Neural progenitor cell (in vitro differentiated cells): ENCODE measurements around the gene MGST2. TPM values are rescaled to one million over a fixed set of nuclear protein-coding genes. Genes with fewer than 3 reads are reported as not detected.
A peak's percentile ranks its signal among the peaks of the same experiment; 100 is the strongest.

Source experiments
- DNase-seq: peaks from one replicate; pipeline ENCODE4 v3.0.0-alpha.2; 2016; ENCODE audit warnings: low spot score
- H2AFZ ChIP-seq: fragments of 200-600 bp; sonication (generic); replicated peaks from 2 replicates; pipeline ENCODE4 v1.6.1; 2016; ENCODE audit warnings: antibody characterized with exemption
- H3F3A ChIP-seq: fragments of 200-600 bp; sonication (generic); 2 replicates; pipeline ENCODE4 v1.6.1; 2016; ENCODE audit warnings: antibody characterized with exemption, low read depth
- H3K27ac ChIP-seq: fragments of 200-600 bp; sonication (generic); 2 replicates; pipeline ENCODE4 v1.5.1; 2016; ENCODE audit warnings: mild to moderate bottlenecking
- H3K27me3 ChIP-seq: fragments of 200-600 bp; sonication (generic); 2 replicates; pipeline ENCODE4 v1.6.1; 2016; ENCODE audit warnings: mild to moderate bottlenecking, moderate library complexity
- H3K36me3 ChIP-seq: fragments of 200-600 bp; sonication (generic); 2 replicates; pipeline ENCODE4 v1.5.1; 2016
- H3K4me1 ChIP-seq: fragments of 200-600 bp; sonication (generic); 2 replicates; pipeline ENCODE4 v1.6.1; 2016; ENCODE audit warnings: mixed run types
- H3K4me2 ChIP-seq: fragments of 200-600 bp; sonication (generic); 2 replicates; pipeline ENCODE4 v1.6.1; 2016
- H3K4me3 ChIP-seq: fragments of 200-600 bp; sonication (generic); 2 replicates; pipeline ENCODE4 v1.5.1; 2016
- H3K79me2 ChIP-seq: fragments of 200-600 bp; sonication (generic); 2 replicates; pipeline ENCODE4 v1.6.1; 2016; ENCODE audit warnings: low read depth
- H3K9ac ChIP-seq: fragments of 200-600 bp; sonication (generic); 2 replicates; pipeline ENCODE4 v1.6.1; 2016
- H3K9me3 ChIP-seq: fragments of 200-600 bp; sonication (generic); 2 replicates; pipeline ENCODE4 v1.5.1; 2016; ENCODE audit warnings: low read depth
- H4K20me1 ChIP-seq: fragments of 200-600 bp; sonication (generic); 2 replicates; pipeline ENCODE4 v1.6.1; 2016; ENCODE audit warnings: low read depth
- H3K27ac Mint-ChIP-seq: 3 replicates; pipeline ENCODE4 v1.8.0; 2021; ENCODE audit warnings: mixed read lengths
- H3K27me3 Mint-ChIP-seq: 2 replicates; pipeline ENCODE4 v1.8.0; 2022; ENCODE audit warnings: low read depth, mild to moderate bottlenecking, inconsistent platforms, moderate library complexity, mixed read lengths; ENCODE audit not compliant: insufficient read depth
- H3K36me3 Mint-ChIP-seq: 3 replicates; pipeline ENCODE4 v1.8.0; 2021; ENCODE audit warnings: mixed read lengths
- H3K4me1 Mint-ChIP-seq: 3 replicates; pipeline ENCODE4 v1.8.0; 2021; ENCODE audit warnings: mixed read lengths
- H3K4me3 Mint-ChIP-seq: 3 replicates; pipeline ENCODE4 v1.8.0; 2021; ENCODE audit warnings: mild to moderate bottlenecking, moderate library complexity, mixed read lengths
- H3K9me3 Mint-ChIP-seq: 3 replicates; pipeline ENCODE4 v1.8.0; 2020; ENCODE audit warnings: mixed read lengths
- EZH2 ChIP-seq: fragments of 200-600 bp; sonication (generic); IDR thresholded peaks from 2 replicates; pipeline ENCODE4 v1.6.1; 2017; ENCODE audit warnings: antibody characterized with exemption, mild to moderate bottlenecking, moderate library complexity
- EZH2phosphoT487 ChIP-seq: fragments of 200-600 bp; sonication (generic); IDR thresholded peaks from 2 replicates; pipeline ENCODE4 v1.6.1; 2017; ENCODE audit warnings: antibody characterized with exemption
- total RNA-seq: library from RNA; depleted of rRNA; stranded (reverse); fragments of >200 nt; gene quantifications from 2 replicates; pipeline ENCODE4 v1.2.3, GENCODE V29; 2015; ENCODE audit warnings: low replicate concordance
- TF ChIP-seq, protein P1 (sequence below): fragments of 200-600 bp; sonication (generic); IDR thresholded peaks from 2 replicates; pipeline ENCODE4 v1.5.1; 2017; ENCODE audit warnings: antibody characterized with exemption, mild to moderate bottlenecking

MGST2 gene
- total RNA-seq, 1 donor from 2014 or later, result 4.4 TPM

GRCh38 chr4:139654516-139654915, 11.1 kb upstream of the MGST2 start:
- Mint-ChIP-seq H3K4me3 (no peak overlapping the region), H3K36me3 (no peaks in the 10 kb centered on the region), H3K9me3 (no peaks in the 10 kb centered on the region), H3K27ac (no peak overlapping the region), H3K27me3 (peaks cover 8% of the 10 kb centered on the region), H3K4me1 (peaks cover 37% of the 10 kb centered on the region)
- no peak overlapping the region for H3K9ac ChIP-seq
- H3K4me3 ChIP-seq, result no peak overlapping the region
- H3K27me3 ChIP-seq, result no peaks in the 10 kb centered on the region
- DNase-seq, result no peak
- peaks cover 23% of the 10 kb centered on the region for H3K4me1 ChIP-seq
- no peaks in the 10 kb centered on the region for H3K9me3 ChIP-seq
- H3K36me3 ChIP-seq, result no peaks in the 10 kb centered on the region
- no peak overlapping the region for H3K4me2 ChIP-seq
- no peak overlapping the region for H3K27ac ChIP-seq
- no peak for TF ChIP-seq EZH2
- TF ChIP-seq, protein P1, sequence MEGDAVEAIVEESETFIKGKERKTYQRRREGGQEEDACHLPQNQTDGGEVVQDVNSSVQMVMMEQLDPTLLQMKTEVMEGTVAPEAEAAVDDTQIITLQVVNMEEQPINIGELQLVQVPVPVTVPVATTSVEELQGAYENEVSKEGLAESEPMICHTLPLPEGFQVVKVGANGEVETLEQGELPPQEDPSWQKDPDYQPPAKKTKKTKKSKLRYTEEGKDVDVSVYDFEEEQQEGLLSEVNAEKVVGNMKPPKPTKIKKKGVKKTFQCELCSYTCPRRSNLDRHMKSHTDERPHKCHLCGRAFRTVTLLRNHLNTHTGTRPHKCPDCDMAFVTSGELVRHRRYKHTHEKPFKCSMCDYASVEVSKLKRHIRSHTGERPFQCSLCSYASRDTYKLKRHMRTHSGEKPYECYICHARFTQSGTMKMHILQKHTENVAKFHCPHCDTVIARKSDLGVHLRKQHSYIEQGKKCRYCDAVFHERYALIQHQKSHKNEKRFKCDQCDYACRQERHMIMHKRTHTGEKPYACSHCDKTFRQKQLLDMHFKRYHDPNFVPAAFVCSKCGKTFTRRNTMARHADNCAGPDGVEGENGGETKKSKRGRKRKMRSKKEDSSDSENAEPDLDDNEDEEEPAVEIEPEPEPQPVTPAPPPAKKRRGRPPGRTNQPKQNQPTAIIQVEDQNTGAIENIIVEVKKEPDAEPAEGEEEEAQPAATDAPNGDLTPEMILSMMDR, result no peak
- TF ChIP-seq EZH2phosphoT487, result no peak
- no peak overlapping the region for H2AFZ ChIP-seq
- H3F3A ChIP-seq, result peaks cover 14% of the 10 kb centered on the region
- no peaks in the 10 kb centered on the region for H3K79me2 ChIP-seq
- H4K20me1 ChIP-seq, result no peaks in the 10 kb centered on the region

DNA sequence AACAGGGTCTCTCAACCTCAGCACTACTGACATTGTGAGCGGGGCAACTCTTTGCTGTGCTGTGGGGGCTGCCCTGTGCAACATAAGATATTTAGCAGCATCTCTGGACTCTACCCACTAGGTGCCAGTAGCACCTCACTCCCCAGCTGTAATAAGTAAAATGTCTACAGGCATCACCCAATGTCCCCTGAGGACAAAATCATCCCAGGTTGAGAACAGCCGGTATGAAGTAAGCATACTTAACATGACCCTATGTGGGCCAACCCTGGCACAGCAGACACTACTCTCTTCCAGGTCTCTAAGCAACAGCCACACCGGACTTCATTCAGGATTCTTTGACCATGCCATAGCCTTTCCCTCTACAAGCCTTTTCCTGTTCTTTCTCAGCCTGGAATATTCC, 10.5 kb upstream of the MGST2 start:
- Histone ChIP-seq H3F3A (peaks cover 14% of the 10 kb centered on the region), H3K27me3 (no peaks in the 10 kb centered on the region), H3K36me3 (no peaks in the 10 kb centered on the region), H3K9ac (no peak overlapping the region), H3K27ac (no peak overlapping the region), H2AFZ (no peak overlapping the region), H3K4me1 (peaks cover 23% of the 10 kb centered on the region), H3K4me3 (no peak overlapping the region), H3K4me2 (no peak overlapping the region), H3K9me3 (no peaks in the 10 kb centered on the region), H3K79me2 (no peaks in the 10 kb centered on the region), H4K20me1 (no peaks in the 10 kb centered on the region)
- TF ChIP-seq, protein P1, result peak; percentile 41
- no peak for TF ChIP-seq EZH2
- H3K27ac Mint-ChIP-seq, result peak overlapping the region; percentile 10
- H3K36me3 Mint-ChIP-seq, result no peaks in the 10 kb centered on the region
- peak; percentile 33 for DNase-seq
- H3K4me1 Mint-ChIP-seq, result peaks cover 40% of the 10 kb centered on the region
- H3K4me3 Mint-ChIP-seq, result no peak overlapping the region
- no peaks in the 10 kb centered on the region for H3K9me3 Mint-ChIP-seq
- H3K27me3 Mint-ChIP-seq, result peaks cover 8% of the 10 kb centered on the region

DNA sequence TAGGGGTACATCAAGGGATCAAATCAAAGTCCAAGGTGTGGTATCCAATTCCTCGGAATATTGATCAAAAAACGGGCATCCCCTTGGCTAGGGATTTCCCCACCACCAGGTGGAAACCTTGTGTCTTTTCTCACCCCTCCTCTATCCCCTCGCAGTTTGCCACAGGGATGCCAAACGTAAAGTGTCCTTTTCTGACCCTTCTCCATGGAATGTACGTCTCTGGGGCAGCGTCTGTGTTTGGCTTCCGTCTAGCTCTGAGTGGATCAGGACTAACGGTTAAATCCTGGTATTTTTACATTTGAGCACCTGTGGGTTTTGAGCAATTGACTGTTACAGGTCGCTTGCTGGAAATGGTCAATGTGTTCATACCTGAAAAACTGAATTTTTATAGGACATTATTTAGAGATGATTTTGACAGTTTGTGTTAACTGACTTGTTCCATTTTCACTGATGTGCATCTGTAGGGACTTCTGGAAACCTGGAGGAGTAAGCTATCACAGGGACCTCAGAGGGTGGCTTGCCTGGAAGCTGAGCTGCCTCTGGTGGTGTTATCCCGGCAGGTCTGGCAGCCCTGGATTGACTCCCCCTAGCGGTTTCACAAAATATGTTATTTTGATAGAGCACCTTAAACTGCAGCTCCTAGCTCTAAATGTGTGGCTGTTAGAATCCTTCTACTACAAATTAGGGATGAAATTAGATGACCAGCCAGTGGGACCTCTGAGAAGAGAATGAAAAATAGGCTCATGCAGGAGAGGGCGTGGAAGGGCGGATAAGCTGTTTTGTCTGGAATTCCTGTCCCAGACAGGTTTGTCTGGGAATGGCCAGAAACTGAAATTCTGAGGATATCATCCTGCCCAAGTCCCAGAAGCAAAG, 8.8 kb upstream of the MGST2 start:
- no peaks in the 10 kb centered on the region for H3K79me2 ChIP-seq
- TF ChIP-seq, protein P1, result peak; percentile 74
- TF ChIP-seq EZH2phosphoT487 (no peak), EZH2 (no peak)
- Mint-ChIP-seq H3K4me1 (peaks cover 37% of the 10 kb centered on the region), H3K9me3 (no peaks in the 10 kb centered on the region), H3K27me3 (peaks cover 8% of the 10 kb centered on the region), H3K4me3 (peak overlapping the region; percentile 16), H3K27ac (no peak overlapping the region), H3K36me3 (no peaks in the 10 kb centered on the region)
- H3K4me3 ChIP-seq, result peak overlapping the region; percentile 21
- H3K9ac ChIP-seq, result no peak overlapping the region
- DNase-seq, result peak; percentile 88
- H3K36me3 ChIP-seq, result no peaks in the 10 kb centered on the region
- no peaks in the 10 kb centered on the region for H3K27me3 ChIP-seq
- H3K4me2 ChIP-seq, result peak overlapping the region; percentile 64
- peaks cover 19% of the 10 kb centered on the region for H3K4me1 ChIP-seq
- H3F3A ChIP-seq, result peaks cover 14% of the 10 kb centered on the region
- peak overlapping the region; percentile 1 for H2AFZ ChIP-seq
- no peaks in the 10 kb centered on the region for H3K9me3 ChIP-seq
- H3K27ac ChIP-seq, result no peak overlapping the region
- H4K20me1 ChIP-seq, result no peaks in the 10 kb centered on the region
